GM21423 (cell line): ENCODE results near the gene OPN5.

Experiments
- ATAC-seq: cut with Tn5 transposase; IDR thresholded peaks from one replicate; pipeline ENCODE4 v1.9.1; 2021; ENCODE audit warnings: mild to moderate bottlenecking, moderate library complexity; ENCODE audit not compliant: unreplicated experiment

OPN5 gene

DNA sequence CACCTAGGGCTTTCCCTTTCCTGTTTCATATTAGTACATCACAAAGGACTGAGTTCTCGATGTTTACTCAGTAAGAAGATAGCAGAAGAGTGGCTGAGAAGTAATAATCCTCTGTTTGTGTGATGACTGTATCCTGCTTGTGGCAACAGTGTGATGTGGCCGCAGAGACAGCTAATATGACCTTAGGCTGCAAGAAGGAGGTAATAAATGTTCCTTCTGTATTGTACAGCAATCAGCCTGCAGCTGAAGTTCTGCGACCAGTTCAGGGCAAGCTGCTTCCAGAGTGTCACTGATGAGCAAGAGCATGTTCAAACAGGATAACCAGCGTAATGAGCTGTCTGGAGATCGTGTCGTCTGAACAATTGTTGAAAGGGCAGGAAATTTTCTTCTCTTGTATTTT is 70.9 kb downstream of the OPN5 start:
- ATAC-seq = no peak

DNA sequence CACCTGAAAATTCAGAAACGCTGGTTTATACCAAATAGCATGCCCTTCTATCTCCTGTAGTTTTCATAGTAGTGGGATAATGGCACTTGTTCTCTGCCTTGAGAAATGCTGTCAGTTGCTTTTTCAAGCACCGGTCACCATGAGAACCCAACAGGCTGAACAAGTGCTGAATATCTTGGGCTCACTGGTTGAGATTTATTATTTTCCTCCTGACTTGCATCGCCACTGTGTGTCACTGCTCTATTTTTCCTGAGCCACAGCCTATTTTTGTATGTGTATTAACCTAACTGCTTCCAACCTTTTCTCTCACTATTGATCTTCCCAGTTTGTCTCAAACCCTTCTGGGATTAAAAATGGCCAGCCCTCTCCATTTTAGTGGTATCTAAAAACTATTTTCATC is 71.9 kb downstream of the OPN5 start:
- no peak for ATAC-seq

DNA sequence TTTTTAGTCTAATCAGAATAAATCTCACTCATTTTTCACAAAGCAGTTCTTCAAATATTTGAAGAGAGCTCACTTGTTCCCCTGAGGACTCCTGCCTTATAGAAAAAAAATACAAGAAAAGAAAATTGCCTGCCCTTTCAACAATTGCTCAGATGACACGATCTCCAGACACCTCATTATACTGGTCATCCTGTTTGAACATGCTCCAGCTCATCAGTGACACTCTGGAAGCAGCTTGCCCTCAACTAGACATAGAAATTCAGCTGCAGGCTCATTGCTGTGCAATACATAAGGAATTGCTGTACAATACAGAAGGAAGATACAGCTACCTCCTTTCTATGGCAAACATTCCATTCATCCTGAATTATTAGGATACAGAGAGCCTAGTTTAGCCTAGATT is 73.1 kb downstream of the OPN5 start:
- no peak for ATAC-seq

GRCh38 chr6:47859175-47859574 is 77.3 kb downstream of the OPN5 start:
- no peak for ATAC-seq

DNA sequence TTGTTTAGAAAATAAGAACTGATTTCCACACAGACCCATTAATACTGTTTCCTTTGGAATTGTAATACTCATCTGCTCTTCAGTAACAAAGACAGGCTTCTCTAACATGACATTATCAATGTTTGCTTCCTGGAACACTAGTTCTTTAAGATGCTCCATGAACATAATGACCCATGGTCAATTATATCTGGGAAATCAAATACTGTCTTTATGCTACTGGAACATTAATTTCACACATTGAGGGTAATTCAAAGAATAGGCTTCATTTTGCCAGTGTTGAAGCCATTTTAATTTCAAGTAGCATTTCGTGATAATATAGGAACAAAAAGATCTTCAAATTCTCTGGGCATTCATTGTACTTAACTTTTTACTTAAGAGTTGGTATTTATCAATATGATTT is 80.9 kb downstream of the OPN5 start:
- ATAC-seq = no peak

- no peak for ATAC-seq
Measured at GRCh38 chr6:47865206-47865605, 83.4 kb downstream of the OPN5 start.

- no peak for ATAC-seq
Measured at GRCh38 chr6:47875593-47875992, 93.8 kb downstream of the OPN5 start.
